Amygdala (tissue), 56 donors: ENCODE measurements around the gene PHYKPL.
A peak's percentile ranks its signal among the peaks of the same experiment; 100 is the strongest.
"Not testable (repeated sequence)": the region's sequence is repeated elsewhere in the genome, so short reads cannot be mapped to it uniquely, and the experiment has no call there.

Experiments used
- DNase-seq, 56 donors: peaks; one replicate each; lab custom pipeline; 2025; lab: John Stamatoyannopoulos, UW

Gene PHYKPL

DNA sequence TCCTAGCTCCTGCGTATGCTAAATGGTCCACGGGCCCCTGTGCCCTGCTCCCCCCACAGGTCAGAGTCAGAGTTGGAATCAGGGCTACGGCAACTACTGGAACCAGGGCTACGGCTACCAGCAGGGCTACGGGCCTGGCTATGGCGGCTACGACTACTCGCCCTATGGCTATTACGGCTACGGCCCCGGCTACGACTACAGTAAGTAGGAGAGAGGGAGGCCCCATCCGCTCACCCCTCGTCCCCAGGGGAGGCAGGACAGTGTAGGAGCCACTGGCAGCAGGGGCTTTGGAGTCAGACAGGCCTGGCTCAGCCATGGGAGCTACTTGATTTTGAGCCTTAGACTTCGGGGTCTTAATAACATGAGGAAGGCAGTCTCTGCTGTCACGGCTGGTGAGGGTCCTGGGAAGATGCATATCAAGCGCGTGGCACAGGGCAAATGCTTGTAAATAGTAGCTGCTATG, 22.5 kb downstream of the PHYKPL start:
- DNase-seq, result no peak

DNA sequence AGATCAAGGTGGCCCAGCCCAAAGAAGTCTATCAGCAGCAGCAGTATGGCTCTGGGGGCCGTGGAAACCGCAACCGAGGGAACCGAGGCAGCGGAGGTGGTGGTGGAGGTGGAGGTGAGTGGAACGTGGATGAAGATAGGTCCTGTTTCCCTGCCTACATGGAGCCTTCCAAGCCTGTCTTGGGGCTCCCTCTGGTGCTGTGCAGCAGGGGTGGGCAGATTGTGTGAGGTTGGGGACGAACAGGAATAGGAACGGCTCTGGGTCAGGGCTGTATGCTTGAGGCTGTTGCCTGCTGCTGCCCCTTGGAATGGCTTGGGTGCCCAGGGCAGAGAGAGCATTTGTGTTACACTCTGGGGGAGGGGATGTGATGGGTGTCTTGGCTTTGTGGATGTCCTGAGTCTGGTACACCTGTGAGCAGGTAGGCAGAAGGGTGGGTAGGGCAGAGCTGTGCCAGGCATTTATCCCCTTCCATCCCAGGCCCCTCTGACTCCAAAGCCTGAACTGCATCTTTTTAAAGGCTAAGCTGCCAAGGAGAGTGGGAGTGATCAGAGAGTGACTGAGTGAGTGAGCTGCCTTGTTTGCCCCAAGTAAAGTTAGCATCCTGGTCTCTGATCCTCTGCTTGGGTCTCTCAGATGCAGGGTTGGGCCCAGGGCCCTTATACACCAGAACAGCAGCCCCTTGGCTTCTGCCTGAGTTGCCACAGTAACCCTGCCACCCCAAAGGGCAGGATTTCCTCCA, 23.1 kb downstream of the PHYKPL start:
- no peak for DNase-seq

GRCh38 chr5:178208540-178209227, 23.9 kb downstream of the PHYKPL start:
- no peak for DNase-seq

DNA sequence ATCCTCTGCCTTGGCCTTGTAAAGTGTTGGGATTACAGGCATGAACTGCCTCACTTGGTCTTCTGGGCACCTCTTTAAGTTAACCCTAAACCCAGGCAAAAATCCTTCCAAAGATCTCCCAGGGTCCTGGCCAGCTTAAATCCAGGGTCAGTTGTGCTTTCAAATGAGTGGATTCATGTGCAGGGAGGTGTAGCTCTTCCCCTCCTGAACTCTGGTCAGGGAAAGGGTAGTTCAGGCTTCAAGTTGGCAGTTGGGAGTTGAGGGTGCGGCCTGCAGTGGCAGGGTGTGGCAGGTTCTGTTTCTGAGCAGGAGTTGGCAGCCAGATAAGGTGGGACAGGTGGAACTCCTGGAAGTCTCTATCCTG, 24.7 kb downstream of the PHYKPL start:
- DNase-seq, result no peak

- DNase-seq, result no peak
Observed at GRCh38 chr5:178207183-178207916, 25.3 kb downstream of the PHYKPL start.

DNA sequence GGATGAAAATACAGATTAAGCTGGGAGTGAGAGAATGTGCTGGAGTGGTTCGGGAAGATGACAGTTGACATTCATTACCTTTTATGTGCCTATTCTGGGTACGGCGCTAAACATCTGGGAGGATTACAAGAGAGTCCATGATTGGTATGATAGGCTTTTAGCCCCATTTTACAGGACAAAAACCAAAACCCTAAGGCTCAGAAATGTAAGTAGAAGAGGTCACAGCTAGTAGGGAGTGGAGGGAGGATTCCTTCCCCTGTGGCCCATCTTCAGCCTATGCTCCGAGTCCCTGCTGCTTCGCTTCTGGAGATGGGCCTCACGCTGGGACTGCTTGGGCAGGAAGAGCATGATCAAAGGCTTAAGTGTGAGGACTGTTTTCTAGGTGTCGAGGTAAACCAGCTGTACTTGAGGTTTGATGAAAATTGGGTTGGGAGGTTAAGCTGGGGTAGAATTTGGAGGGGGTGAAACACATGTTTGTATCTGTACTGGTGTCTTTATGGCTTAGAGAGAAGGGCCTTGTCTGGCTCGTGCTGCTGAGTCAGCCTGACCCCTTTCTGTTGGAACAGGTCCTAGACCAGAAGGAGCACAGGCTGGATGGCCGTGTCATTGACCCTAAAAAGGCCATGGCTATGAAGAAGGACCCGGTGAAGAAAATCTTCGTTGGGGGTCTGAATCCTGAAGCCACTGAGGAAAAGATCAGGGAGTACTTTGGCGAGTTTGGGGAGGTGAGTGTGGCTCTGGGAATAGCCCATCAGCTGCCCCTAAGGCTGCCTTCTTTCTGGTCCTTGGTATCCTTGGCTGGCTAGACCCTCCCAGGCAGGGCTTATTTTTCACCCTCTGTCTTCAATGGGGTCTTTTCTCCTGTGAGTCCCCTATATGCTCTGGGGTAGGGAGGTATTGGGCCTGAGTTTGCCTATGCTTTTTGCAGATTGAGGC, 26.2 kb downstream of the PHYKPL start:
- no peak for DNase-seq

GRCh38 chr5:178205749-178206047, 26.9 kb downstream of the PHYKPL start:
- no peak for DNase-seq

GRCh38 chr5:178204935-178205748, 27.5 kb downstream of the PHYKPL start:
- peak in 37 of 56 donors; percentile 12 to 65 (median 34) for DNase-seq

DNA sequence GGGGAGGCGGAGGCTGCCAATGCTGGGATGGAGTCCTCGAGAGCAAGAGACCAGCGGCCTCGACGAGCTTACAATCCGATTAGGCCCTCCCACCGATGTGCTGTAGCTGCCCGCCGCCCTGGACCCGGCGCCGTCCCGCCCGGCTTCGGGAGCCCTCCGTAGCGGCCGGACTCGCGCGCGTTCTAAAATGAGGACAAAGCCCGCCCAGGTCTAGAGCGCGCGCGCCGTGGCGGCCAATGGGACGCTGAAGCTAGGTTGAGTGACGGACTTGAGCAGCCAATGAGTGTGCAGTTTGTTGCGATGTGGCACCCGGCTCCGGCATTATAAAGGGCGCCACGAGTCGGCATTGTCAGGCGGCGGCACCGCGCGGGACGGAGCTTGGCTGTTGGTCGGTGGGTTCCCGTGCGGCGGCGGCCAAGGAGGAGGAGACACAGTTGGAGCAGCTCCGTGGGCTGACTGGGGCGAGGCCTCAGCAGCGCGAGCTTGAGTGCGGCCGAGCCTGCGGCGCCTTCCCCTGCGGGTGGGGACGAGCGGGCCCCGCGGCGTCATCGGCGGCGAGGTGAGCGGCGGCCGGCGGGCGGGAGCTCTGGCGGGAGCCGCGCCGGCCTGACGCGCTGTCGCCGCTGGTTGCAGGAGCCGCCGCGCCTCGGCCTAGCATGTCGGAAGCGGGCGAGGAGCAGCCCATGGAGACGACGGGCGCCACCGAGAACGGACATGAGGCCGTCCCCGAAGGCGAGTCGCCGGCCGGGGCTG, 28.2 kb downstream of the PHYKPL start, which contains the start of gene HNRNPAB:
Gene HNRNPAB, plus strand, starts transcription at position 352 of the 753 bp plus-strand sequence. Its CDS starts 305 bp downstream, at position 657.
- DNase-seq, result peak; percentile 71 to 98 (median 92)

DNA sequence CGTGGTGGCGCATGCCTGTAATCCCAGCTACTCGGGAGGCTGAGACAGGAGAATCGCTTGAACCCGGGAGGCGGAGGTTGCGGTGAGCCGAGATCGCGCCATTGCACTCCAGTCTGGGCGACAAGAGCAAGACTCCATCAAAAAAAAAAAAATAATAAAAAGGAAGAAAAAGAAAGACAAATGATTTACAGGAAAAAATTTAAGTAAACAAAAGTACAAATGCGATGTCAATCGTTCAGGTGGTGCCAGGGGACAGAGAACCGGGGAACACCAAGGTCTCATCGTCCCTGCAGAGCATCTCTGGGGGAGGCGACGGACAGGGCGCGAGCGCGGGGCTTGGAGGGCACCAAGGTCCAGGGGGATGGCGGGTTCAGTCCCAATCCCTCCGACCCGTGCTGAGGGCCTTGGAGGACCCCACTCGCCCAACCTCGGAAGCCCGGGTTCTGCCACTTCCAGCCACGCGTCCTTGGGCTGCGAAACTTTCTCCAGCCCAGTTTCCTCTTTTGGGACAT, 28.9 kb downstream of the PHYKPL start:
- no peak for DNase-seq

DNA sequence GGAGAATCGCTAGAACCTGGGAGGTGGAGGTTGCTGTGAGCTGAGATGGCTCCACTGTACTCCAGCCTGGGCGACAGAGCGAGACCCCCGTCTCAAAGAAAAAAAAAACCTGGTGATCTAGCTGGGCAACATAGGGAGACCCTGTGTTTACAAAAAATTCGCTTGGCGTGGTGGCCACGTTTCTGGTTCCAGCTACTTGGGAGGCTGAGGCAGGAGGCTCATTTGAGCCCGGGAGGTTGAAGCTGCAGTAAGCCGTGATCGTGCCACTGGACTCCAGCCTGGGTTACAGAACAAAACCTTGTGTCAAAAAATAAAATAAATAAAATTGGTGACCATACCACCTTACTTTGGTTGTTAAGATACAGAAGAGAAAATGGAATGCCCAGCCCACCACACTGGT, 30.1 kb downstream of the PHYKPL start:
- no peak for DNase-seq

GRCh38 chr5:178201927-178202235, 30.7 kb downstream of the PHYKPL start:
- DNase-seq, result no peak

GRCh38 chr5:178201221-178201926, 31.2 kb downstream of the PHYKPL start:
- DNase-seq, result no peak

DNA sequence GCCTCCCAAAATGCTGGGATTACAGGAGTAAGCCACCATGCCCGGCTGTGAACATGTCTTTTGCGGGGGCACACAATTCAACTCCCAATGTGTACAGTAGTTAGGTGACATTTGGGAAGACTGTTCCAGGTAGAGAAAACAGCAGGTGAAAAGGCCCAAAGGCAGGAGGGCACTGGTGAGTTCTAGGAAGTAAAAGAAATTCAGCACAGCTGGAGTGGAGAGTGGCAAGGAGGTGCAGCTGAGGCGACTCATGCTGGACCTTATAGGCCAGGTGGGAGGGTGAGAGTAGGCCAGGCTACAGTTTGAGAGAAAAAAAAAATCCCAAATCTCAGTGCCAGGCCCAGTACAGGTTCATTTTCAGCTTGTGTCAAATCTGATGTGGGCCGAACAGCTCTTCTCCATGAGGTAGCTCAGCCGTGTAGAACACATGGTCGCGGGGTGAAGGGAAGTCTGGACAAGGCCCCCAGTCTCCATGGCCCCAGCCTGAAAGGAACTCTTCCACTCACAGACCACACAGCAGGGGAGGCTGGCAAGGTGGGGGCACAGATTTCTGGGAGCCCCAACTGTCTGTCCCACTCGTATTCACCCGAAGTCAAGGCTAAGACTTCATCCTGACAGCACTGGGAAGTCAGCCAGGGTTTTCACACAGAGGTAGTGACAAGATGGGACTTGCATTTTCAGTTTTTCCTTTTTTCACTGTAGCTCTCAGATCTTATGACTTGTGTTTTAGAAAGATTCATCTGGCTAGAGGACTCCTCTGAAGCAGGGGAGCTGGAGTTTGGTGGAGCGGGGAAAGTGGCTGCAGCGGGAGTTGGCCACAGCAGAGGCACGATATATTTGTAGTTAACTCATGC, 32.8 kb downstream of the PHYKPL start:
- DNase-seq, result no peak

- DNase-seq, result no peak
Observed at GRCh38 chr5:178198706-178199105, 33.9 kb downstream of the PHYKPL start.

- not testable (repeated sequence) for DNase-seq
Observed at GRCh38 chr5:178198151-178198550, 34.5 kb downstream of the PHYKPL start.

DNA sequence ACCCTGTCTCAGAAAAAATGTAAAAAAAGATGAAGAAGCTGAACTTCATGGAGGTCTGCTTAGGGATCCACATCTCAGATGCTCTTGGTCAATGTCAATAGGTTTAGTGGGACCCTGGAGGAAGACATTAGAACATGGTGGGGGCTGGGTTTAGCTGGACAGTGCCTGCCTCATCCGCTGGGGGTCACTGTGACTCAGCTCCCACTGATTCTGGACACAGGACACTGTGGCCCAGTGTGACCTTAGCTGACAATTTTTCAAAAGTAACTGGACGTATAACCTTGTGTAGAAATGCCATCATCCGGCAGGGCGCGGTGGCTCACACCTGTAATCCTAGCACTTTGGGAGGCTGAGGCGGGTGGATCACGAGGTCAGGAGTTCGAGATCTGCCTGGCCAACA, 35.6 kb downstream of the PHYKPL start:
- no peak for DNase-seq
